Frontal cortex (tissue), 4 donors: ENCODE results near the gene NUDT14. TPM values are rescaled to one million over a fixed set of nuclear protein-coding genes. Genes with fewer than 3 reads are reported as not detected.

Experiments used
- DNase-seq, 2 donors: peaks; one replicate each; pipeline ENCODE4 v3.0.0; 2012; ENCODE audit warnings: low spot score in 2 of 2
- FAIRE-seq: peaks from 2 replicates; lab custom pipeline; 2012; peaks lifted over from hg19 to GRCh38; lab: Jason Lieb, UNC
- total RNA-seq: library from RNA; depleted of rRNA; stranded (reverse); fragments of >200 nt; gene quantifications from one replicate; pipeline ENCODE4 v1.2.3, GENCODE V29; 2014
- donor health status: control.
- donor health status: control.
- donor health status: control.

The NUDT14 gene
- total RNA-seq, 1 donor from 2014 or later = 32.6 TPM

DNA sequence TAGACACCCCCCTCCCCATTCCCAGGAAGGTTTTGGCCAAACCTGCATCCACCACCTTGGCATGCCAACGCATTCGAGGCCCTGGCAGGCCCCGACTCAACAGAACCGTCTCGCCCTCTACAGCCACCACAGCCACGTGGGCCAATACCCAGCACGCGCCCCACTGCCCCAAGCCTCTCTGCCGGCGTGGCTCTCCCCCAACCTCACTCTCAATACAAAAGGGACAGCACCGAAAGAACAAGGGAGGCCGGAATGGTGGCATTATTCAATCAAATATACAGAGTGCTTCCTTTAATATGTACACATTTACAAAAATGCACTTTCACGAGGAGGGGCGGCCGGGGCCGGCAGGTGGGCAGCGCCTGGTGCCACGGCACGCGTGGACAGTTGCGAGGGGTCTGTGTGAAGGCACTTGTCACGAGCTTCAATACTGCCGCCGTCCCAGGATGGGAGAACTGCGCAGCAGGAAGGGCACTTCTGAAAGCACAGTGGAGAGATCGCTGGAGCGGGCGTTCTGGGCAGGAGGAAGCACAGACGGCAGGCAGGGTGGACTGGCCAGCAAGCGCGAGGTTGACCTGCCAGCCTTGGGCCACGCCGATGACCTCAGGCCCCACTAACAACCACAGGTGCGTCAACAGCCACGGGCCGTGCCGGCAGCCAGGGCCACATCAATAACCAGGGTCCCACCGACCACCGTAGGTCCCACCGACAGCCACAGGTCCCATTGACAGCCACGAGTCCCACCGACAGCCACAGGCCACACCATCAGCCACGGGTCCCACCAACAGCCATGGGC lies 39.4 kb downstream of the NUDT14 start:
- FAIRE-seq (no peak), DNase-seq (no peak)

DNA sequence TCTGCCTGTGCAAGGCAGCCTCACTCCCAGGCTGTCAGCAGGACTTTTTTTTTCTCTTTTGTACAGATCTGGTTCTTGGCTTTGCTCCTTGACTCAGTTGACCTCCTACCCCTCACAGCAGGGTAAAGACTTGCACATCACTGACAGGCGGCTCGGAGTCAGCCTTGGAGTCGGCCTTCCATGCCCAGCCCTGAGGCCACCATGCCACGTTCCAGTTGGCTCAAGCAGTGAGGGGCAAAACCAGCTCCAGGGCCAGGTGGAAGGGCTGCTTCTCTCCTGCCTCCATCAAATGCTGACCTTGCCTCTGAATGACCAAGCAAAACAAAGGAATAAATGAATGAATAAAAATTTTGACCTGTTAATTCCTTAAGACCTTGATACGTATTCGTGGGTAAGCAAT lies 40.1 kb downstream of the NUDT14 start:
- DNase-seq (no peak), FAIRE-seq (no peak)

DNA sequence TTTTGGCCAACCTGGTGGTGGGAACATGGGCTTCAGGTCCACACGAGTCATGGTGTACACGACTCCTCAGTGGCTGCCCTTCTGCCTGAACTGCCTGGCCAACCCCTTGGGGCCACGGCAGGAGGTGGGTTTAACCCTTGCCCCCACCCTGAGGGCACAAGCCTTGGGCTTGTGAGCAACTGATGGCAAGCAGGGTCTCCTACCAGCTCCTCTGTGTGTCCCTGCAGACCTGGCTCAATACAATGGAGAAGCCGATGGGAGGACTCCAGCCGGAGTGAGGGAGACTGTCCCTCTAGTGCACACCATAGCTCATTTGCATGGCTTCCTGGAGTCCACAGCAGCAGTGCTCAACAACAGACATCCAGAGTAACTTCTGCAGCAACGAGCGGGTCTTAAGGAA lies 40.5 kb downstream of the NUDT14 start:
- DNase-seq (no peak), FAIRE-seq (no peak)

DNA sequence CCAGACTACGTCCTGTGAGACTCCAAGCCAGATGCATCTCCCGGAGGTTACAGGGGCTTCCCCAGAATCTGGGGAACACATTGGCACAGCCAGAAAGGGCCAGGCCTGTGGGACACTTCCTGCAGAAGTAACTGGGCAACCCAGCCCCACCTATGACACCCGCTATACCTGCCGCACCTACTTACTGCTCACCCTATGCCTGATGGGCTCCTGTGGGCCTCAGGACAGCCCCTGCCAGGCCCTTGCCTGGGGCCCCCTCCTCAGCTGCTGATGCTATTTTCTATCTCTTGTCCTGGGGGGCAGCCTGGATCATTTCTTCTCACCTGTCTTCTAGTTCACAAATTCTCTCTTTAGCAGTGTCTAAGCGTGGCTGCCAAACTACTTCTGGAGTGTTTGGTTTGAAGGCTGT lies 41.3 kb downstream of the NUDT14 start:
- FAIRE-seq = no peak
- DNase-seq = no peak

DNA sequence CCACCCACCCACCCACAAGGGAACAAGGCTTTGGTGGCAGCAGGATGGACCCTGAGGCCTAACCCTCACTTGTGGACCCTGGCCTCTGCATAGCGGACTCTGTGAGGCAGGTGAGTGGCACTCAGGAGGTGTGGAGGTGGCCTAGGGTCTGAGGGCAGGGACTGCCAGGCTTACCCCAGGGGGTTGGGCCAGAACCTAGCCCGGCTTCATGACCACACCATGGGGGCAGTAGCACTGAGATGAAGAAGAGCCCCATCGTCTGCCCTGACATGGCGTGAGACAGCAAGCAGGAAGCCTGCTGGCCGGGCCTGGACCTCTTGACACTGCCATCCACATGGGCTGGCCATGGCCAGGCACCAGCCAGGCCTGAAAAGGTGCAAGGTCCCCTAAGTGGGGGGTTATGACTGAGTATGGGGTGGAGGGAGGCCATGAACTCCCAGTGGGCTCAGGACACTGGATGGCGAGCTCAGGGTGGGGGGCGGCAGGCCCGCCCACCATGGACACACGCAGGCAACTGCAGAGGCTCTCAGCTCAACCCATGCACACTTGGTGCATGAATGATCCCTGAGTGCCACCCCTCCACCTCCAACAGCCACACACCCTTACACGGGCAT lies 41.8 kb downstream of the NUDT14 start:
- FAIRE-seq (no peak), DNase-seq (no peak)

DNA sequence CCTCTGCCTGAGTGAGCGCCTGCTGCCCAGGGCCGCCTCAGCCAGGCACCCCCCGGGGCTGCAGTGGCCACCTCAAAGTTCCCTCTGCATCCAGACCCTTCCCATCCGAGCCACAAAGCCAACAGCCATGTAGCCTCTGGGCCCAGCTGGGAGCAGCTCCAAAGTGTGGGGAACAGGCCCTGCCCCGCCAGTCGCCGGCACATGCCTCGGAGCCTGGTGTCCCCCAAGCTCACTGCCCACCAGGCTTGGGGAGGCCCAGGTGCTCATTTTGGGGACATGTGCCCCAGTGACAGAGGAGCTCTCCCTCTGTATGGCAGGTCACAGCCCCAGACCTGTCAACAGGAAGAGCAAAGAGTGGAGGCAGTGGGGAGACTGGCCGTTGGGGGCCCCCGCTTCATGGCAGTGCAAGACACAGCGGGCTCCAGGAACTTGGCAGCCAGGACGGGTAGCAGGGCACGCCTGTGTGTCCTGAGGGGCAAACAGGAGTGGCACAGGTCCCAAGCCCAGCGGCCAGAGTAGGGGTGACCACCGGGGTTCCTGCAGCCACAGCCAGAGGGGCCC lies 42.5 kb downstream of the NUDT14 start:
- DNase-seq (no peak), FAIRE-seq (no peak)

DNA sequence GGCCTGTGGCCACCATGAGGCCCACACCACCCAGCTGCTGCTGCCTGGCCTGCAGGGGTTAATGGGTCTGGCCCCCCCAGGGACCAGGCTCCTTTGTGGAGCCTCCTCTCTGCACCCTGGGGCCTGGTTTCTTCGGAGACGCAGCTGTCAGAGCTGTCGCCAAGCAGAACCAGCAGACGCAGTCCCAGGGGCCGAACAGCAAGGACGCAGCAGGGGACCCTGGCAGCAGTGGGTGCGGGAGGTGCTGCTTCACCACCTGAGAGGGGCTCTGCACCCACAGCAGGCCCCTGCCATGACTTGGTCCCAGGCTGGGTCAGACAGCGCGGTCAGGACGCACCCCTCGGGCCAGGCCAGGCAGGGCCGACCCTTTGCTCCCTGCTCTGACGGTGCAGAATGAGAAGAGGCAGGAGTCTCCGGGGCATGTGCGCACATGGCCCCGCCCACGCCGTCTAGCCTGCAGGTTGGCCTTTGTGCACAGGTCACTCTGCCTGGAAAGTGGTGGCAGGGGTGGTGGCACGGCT lies 43.0 kb downstream of the NUDT14 start:
- no peak for DNase-seq
- no peak for FAIRE-seq

DNA sequence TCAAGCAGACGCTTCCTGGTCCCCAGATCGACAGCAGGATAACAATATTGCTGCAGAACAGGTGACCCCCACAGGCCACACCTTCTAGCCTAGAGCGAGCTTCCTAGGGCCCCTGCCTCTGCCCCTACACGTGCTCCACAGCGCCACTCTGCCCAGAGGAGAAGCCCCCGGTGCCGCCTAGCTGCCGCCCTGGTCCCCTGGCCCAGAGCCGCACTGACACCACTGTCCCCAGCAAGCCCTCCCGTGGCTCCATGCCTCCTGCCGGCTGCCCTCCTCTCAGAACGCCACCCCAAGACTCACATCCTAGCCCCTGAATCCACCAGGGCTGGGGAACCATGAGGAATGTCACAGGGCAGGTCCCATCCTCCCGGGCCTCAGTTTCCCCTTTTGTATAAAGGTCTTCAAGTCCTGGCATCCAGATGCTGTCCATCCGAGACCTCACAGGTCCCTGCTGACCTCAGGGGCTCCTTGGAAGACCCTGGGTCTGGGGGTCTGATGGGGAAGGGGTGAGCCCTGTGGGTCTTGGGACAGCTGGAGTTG lies 43.6 kb downstream of the NUDT14 start:
- FAIRE-seq = no peak
- DNase-seq = no peak

DNA sequence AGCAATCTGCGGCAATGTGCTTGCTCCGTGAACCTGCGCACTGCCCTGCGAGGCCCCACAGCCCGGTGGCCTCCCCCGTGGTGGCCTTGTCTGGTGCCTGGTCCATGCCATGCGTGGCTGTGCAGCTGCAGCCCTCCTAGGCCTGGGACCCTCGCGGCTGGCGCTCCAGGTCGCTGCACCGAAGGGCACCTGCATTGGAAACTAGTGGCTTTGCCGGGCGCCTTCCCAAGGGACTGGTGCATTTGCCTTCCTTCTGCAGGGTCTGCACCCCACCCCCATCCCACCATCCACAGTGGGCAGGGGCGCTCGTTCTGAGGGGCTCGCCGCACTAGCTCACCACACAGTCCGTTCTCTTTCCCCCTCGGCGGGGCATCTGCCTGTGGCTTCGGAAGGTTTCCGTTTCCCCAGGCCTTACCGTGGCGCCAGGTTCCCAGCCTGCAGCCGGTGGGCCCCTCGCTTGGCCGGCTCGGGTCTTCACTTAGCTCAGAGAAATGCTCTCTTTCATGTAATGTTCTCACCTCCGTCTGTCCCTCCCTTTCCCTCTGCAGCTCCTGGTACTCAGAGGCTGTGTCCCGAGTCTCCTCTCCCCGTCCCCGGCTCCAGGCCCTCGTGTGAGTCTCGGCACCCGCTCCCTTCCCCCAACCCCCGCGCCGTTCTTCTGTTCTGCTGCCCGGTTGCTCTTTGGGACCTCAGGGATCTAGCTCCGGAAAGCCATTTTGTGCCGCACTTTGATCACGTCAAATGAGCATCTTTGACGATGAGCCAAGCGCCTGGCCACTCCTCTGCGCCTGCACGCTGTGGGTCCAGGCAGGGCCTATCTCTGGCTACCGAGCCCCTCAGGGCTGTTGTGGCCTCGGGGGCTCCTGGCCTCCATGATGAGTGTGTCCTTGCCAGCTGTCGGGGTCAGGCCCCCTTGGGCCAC lies 44.5 kb downstream of the NUDT14 start:
- FAIRE-seq = no peak
- no peak for DNase-seq

DNA sequence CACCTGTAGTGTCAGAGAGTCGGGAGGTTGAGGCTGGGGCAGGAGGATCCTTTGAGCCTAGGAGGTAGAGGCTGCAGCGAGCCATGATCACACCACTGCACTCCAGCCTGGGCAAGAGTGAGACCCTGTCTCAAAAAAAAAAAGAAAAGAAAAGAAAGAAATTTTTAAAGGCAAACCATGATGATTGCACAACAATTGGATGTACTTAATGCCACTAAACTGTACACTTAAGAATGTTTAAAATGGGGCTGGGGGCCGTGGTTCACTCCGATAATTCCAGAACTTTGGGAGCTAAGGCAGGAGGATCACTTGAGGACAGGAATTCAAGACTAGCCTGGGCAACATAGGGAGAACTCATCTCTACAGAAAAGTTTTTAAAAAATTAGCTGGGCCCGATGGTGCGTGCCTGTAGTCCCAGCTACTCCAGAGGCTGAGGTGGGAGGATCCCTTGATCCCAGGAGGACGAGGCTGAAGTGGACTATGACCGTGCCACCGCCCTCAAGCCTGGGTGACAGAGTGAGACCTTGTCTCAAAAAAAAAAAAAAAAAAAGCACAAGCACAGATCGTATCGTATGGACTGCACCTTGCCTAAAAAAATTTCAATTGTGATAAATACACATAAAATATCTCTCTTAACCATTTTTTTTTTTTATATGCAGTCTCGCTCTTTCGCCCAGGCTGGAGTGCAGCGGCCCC lies 45.3 kb downstream of the NUDT14 start:
- FAIRE-seq (no peak), DNase-seq (no peak)

DNA sequence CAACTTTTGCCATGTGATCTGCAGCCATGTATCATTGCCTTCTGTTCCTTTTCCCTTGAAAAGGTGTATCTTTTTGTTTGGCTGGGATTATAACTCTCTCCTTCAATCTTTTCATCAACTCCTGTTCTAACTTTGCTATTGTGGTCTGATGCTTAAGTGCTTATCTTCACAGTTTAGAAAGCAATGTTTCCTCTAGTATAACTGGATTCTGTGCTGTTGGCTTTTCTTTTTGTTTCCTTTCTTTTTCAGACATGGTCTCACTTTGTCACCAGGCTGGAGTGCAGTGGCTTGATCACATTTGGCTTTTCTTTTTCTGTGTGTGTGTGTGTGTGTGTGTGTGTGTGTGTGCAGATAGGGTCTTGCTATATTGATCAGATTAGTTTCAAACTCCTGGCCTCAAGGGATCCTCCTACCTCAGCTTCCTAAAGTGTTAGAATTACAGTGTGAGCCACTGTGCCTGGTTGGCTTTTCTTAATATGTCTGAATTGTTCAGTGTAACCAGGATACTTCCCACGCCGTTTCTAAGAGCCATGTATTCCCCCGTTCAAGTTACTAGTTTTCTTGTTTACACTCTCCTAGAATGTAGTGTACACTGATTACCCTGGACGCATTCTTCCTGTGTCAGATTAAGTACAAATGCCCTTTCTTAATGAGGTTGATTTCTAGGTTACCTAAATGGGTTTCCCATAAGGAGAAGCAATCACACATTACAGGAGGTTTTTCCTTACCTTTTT lies 48.0 kb downstream of the NUDT14 start:
- FAIRE-seq (no peak), DNase-seq (no peak)

DNA sequence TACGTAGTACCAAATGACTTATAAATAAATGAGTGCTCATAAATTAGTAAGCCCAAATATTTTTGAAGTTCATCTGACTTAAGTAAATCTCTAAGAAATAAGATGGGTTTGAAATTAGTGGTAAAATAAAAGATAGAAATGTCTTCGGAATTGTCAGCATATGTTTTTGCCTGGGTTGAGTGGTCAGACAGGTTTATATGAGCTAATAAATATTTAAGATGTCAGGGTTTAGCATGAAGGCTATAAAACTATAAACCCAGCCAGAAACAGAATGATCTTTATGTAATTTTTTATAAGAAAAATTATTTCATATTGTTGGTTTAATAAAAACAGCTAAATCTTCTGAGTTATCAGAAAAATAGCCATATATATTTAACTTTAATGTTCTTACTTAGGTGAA lies 49.9 kb downstream of the NUDT14 start:
- no peak for DNase-seq
- no peak for FAIRE-seq

DNA sequence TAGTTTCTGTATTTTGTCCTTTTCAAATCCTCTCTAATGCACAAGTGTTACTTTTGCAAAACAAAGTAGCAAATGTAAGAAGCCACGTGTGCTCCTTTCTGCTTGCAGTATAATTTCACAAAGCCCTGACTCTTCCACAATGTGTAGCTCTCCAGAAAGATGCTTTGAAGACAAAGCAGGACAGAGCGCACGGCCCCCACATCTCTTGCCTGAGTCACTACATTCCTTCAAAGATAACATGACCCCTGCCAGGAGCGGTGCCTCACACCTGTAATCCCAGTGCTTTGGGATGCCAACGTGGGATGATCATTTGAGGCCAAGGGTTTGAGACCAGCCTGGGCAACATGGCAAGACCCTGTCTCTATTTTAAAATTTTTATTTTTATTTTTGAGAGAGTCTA lies 53.1 kb downstream of the NUDT14 start:
- no peak for FAIRE-seq
- no peak for DNase-seq

DNA sequence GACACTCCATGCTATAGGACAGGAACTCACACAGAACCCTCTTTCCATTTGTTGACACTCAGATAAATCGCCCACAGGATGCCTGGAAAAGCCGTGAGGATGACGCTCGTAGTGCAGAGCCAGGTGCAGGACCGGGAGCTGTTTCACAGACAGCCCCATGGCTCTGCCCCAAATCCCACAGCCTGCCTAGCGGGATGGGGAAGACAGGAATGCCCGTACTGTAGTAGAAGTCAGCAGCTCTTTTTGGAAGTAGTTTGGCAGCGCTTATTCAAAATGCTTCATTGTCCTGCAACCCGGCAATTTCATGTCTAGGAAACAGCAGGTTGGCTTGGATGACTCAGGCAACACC lies 54.2 kb downstream of the NUDT14 start:
- DNase-seq = no peak
- no peak for FAIRE-seq

DNA sequence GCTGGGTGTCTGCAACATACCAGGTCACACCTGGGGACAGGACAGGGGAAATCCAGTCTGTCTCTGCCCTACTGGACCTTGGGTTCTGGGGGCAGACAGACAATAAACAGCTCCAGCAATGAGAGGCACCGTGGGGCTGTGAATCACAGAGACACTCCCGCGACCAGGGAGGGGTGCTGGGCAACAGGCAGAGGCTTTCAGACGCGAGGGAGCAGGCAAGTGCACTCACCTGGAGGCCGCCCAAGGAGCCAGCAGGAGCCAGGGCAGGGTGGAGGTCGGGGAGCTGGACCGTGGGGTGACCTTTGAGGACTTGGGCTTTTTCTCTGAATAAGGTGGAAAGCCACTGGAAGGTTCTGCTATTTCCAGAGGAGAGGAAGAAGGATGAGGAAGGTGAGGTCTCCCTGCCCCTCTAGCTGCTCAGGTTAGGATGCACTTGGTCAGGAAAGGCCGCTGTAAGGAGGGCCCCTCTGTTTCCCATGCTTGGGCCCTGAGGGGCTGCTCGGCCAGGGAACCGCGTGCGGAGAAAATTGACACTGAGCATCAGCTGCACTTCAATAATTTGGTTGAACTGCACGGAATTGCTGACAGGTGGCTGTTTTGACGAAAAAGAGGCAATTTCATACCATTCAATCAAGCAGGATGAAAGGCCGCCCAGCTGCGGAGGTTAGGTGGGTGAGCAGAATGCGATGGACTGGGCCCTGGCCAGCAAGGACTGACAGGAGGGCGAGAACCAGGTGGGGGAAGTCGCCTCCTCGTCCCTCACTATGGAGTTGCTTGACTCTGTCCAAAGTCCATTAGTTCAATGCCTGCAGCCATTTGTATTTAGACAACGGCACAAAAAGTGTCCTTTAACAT lies 54.8 kb downstream of the NUDT14 start:
- DNase-seq = no peak
- no peak for FAIRE-seq

DNA sequence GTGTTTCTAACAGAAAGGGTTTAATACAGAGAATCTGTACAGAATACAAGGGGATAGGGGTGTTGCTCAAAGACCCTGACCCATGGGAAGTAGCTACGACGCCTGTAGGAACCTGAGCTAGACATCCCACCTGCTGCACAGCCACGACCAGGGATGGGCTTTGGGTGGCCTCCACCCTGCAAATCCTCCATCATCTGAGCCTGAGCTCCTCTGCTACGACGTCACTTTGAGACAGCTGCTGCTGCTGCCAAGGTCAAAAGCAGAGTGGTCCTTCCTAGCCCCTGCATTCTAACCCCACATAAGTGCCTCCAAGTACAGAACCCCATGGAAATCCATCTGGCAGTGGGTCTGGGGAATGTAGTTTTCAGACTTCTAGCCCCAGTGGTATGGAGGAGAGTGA lies 56.3 kb downstream of the NUDT14 start:
- FAIRE-seq = no peak

DNA sequence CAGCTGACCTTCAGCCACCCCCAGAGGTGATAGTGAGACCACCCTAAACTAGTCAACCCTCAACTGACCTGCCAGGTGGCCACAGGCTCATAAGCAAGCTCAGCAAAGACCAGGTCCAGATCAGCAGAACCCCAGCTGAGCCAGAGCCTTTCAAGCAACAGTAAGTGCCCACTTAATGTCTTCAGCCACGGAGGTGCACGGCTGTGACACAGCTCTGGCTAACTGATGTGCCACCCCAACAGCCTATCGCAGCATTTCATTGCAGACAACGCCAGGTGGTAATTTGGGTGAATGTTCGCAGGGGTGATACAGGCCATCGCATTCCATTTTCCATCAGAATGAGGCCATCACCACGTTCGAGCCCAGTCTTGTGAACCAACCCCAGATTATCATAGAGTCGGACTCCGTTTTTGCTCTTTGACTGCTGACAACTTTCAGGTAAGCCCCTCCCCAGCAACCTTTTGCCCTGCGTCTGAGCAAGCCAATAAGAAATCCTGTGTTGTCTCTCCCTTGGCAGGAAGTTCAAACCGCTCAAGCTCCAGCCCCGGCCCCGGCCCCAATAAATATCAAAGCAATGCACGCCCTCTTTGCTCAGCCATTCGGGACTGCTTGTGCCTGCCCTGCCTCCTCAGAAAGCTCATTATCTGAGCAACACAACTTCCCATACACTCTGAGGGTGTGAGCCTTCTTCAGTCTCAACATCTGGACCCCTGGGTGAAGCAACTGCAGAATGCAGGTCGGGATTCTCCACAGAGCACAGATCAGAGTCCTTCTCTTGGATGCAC lies 56.9 kb downstream of the NUDT14 start:
- DNase-seq = no peak
- FAIRE-seq = no peak

More for the DNA sequence above, 56.3 kb downstream of the NUDT14 start:
- no peak for DNase-seq
